ENCODE data around the gene RASSF7.

DNA sequence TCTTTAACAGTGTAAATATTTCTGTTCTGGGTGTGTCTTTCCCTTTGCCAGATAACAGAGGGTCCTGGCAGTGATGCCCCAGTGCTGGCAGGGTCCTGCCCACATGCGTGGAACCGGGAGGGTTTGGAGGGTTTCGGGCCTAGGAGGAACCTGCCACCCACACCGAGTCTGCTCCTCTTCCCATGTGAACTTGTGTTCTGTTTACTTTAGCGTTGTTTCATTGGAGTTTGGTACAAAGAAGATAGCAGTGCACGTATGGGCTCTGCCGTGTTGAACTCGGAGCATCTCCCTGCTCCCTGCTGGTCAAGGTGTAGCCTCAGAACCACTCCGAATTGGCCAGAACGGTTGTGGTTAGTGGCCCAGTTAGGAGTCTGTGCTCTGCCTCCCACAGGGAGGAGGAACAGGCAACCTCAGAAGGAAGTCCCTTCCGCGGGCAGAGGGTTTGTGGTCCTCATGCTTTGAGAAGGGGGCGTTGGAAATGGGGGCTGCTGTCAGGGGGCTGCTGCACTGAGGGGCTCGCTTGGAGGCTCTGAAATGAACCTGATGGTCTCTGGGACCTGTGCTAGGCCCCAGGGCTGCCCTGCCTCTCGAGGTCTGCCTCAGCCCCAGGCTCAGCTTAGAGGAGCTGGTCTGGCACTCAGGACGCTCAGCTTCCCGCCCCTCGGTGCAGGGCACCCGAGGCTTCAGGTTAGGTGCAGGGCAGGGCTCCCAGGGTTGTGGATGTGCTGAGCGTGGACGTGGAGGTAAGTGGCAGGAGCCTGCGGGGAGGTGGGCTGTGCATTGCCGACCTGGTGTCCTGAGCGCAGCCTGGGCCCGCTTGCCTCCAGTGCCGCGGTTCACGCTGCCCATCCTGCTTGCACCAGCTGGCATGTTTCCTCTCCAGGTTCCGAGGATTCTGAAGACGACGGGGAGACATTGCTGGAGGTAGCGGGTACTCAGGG, 25.9 kb downstream of the RASSF7 start:
- TF ChIP-seq, protein P1, sequence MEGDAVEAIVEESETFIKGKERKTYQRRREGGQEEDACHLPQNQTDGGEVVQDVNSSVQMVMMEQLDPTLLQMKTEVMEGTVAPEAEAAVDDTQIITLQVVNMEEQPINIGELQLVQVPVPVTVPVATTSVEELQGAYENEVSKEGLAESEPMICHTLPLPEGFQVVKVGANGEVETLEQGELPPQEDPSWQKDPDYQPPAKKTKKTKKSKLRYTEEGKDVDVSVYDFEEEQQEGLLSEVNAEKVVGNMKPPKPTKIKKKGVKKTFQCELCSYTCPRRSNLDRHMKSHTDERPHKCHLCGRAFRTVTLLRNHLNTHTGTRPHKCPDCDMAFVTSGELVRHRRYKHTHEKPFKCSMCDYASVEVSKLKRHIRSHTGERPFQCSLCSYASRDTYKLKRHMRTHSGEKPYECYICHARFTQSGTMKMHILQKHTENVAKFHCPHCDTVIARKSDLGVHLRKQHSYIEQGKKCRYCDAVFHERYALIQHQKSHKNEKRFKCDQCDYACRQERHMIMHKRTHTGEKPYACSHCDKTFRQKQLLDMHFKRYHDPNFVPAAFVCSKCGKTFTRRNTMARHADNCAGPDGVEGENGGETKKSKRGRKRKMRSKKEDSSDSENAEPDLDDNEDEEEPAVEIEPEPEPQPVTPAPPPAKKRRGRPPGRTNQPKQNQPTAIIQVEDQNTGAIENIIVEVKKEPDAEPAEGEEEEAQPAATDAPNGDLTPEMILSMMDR (conservative IDR thresholded peaks at IDR 0.05) = no peak
- no peak for TF ChIP-seq EZH2 (IDR thresholded peaks at IDR 0.05; ENCODE audit: low read depth)
